Fibroblast of skin of left quadriceps (primary cell): Measurements from ENCODE around the gene PFDN2.

Experiments used
- DNase-seq, 2 experiments: peaks; one replicate each; pipeline ENCODE4 v3.0.0-alpha.2; 2013; ENCODE audit warnings: low read depth in 2 of 2

Gene PFDN2

DNA sequence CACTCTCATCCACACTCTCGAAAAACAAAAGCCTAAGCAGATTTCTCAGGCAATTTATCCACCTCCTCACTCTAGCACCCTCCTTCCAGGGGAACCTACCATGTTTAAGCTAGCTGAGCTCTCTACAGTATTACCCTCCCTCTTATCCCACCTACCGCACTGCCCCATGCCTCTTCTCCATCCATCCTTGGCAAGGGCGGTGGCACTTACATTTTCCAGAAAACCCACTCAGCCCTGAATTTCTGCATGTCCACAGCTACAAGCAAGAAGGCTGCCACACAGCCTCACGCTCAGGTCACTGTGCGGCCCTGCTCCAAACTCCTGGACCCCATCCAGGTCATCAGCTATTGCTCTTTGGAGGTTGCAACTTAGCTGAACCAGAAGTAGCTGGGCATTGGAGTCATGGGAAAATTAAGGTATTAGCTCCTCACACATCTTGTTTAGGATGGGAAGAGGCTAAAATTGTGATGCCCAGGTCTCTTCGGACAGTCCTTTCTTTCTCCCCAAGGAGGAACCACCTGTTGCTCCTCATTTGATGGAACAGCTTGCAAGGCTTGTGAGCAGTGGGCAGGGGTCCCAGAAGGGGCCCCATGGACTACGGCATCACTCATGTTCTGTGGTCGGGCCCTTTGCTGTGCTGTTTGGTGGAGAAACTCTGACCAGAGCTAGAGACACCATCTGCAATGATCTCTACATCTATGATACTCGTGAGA lies 18.6 kb downstream of the PFDN2 start:
- no peak for DNase-seq

DNA sequence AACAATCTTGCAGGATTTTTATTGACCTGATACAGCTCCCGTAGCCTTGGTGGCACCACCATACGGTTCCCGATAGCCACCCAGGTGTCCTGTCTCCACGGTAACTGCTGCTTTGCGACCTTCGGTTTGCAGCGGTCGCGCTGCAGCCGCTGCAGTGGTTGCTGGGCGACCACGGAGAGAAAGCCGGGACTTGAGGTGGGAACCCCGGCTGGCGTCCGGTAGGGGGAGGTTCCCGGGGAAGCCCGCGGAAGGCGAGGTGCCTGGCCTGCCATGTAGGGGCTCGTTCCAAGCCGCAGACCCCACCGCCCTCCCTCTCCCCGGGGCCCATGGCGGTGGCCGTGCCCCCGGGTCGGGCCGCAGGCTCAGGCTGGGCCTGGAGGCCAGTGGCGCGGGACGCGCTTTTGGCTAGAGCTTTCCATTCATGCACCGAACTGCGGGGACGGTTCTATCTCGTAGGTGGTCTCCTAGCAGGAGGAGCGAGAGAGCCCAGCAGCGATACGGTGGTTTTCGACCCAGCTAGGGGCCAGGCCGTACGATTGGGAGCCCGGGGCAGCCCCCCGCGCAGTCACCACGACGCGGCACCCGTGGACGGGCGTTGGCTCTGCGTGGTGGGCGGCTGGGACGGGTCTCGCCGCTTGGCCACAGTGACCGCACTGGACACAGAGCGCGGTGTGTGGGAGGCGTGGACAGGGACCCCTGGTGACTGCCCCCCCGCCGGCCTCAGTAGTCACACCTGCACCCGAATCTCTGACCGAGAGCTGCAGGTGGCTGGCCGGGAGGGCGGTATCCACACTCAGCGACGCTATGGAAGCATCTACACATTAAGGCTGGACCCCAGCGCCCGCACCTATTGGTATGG lies 19.4 kb downstream of the PFDN2 start, which contains the start of gene KLHDC9:
Gene KLHDC9, plus strand, starts transcription at position 152 of the 859 bp plus-strand sequence. Its CDS starts 175 bp downstream, at position 327.
- DNase-seq = peak in 1 of 2 experiments; percentile 28

DNA sequence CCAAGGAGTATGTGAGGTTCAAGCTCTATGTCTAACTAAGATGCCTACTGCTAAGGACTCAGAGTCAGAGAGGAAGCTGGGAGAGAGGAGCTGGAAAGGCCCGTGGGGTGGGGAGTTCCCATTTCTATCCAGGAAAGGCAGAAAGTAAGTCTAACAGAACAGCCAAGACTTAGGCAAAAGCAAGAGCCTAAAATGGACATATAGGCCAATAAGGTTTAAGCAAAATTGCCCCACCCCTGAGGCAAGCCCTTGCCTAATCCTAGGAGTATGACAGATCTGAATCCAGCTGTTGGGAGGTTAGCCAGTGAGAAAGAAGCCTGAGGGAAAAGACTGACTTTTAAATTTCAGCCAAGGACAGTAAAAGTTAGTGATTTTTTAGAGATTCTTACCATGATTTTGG lies 21.3 kb downstream of the PFDN2 start:
- DNase-seq = no peak

DNA sequence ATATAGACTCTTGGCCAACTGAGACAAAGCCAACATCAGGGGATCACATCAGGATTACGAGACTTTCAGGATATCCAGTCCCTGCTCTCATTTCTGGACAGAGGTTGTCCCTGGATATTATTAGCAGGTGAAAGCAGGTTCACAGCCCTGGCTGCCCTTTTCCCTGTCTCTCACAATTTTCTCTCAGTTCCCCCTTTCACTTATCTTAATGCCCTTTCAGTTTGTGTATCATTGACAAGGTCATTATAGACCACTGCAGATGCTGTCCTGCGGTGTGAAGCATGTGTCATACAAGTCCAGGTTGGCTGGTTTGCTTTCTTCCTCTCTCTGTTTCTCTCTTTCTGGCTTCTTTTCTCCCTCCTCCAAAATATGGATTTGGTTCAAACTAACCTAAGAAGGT lies 21.8 kb downstream of the PFDN2 start:
- no peak for DNase-seq

DNA sequence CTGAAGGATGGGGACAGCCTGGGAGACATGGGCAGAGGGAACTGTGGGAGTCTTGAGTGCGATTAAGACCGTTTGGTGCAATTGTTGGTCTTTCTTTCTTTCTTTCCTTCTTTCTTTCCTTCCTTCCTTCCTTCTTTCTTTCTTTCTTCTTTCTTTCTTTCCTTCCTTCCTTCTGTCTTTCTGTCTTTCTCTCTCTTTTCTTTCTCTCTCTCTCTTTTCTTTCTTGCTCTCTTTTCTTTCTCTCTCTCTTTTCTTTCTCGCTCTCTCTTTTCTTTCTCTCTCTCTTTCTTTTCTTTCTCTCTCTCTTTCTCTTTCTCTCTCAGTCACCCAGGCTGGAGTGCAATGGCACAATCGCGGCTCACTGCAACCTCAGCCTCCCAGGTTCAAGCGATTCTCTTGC lies 22.6 kb downstream of the PFDN2 start:
- DNase-seq = no peak

DNA sequence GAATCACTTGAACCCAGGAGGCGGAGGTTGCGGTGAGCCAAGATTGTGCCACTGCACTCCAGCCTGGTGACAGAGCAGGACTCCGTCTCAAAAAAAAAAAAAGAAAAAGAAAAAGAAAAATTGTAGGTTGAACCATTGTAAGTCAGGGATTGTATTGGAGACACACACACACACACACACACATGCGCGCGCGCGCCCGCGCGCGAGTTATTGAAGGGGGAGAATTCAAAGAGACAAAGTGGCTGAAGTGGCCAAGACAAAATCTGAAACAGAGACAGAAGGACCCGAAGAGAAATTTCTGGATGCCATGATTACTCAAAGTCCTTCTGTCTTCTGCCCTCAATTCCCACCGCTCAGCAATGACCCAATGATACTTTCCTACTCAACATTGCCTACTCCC lies 23.4 kb downstream of the PFDN2 start:
- no peak for DNase-seq

GRCh38 chr1:161092621-161093028 lies 25.2 kb downstream of the PFDN2 start:
- DNase-seq = no peak

- no peak for DNase-seq
Observed at GRCh38 chr1:161091796-161092507, 25.9 kb downstream of the PFDN2 start.

- DNase-seq = no peak
Observed at GRCh38 chr1:161091093-161091492, 26.7 kb downstream of the PFDN2 start.

GRCh38 chr1:161090617-161091016 lies 27.2 kb downstream of the PFDN2 start:
- DNase-seq = no peak

DNA sequence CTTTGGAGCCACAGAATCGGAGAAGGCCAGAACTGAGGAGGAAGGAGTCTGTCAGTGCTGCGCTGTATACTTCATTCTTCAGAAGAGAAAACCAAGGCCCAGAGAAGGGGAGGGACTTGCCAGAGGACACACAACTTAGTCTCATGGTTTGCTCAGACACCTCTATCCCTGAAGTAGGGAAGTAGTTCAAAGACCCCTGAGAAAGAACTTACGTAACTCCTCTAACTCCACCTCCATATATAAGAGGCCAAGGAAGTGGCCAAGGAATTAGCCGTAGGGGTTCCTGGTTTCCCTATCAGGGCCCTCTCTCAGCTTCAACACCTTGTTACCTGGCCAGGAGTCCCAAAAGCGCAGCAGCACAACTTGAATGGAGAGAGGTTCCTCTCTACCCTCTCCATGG lies 27.9 kb downstream of the PFDN2 start:
- no peak for DNase-seq

GRCh38 chr1:161089251-161089924 lies 28.4 kb downstream of the PFDN2 start, which contains the start of gene NECTIN4:
NECTIN4 (minus strand) TSS chr1:161089558; CDS start chr1:161089296, 262 bp downstream.
- no peak for DNase-seq

GRCh38 chr1:161088587-161089110 lies 29.2 kb downstream of the PFDN2 start:
- no peak for DNase-seq

DNA sequence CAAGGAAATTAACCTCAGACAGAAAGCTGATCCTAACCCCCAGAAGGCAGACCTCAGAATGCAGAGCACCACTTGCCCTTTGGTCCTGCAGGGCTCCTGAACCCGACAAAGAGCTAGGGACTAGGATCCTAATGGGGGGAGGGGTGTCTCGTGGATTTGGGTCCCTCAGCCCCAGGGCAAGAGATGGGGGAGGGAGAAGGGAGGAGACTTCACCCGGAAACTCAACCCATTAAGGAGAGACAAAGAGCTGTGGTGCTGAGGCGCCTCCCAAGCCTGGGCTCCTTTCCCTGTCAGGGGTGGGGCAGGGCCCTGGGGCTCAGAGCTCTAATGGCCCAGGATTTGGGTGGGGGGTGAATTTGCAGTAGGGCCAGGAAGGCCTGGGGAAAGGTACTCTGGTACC lies 31.4 kb downstream of the PFDN2 start:
- no peak for DNase-seq

DNA sequence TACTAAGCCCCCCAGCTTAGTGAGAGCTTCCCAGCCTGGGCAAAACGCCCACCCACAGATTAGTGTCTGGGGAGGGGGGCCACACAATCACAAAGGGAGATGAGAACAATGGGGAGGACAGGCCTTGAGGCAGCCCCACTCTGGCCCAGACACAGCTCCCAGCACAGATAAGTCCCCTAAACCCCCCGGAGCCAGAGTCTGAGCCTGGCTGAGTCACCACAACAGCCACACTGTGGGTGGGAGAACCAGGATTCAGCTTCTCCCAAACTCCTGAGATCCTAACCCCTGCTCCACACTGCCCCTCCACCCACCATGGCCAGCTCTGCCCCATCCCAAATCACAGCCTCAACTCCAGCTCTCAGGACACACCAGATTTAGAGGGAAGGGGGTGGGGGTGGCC lies 32.7 kb downstream of the PFDN2 start:
- no peak for DNase-seq

DNA sequence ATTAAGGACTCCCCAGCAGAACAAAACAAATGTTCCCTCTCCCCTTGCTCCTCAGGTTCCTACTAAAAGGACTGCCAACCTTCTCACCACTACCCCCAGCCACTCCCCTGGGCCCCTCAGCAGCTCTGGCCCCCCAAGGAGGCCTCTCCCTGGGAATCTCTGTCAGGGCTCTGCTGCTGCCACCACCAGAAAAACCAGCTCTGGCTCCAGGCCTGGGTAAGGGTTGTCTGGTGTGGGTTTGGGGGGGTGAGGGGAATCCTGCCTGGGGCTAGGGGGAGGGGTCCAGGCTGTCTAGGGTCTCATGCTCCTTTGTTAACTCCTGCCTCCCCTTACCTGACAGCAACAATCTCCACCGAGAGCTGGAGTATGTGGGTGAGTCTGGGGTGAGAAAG lies 33.2 kb downstream of the PFDN2 start:
- no peak for DNase-seq

GRCh38 chr1:161083748-161084596 lies 33.9 kb downstream of the PFDN2 start:
- no peak for DNase-seq

DNA sequence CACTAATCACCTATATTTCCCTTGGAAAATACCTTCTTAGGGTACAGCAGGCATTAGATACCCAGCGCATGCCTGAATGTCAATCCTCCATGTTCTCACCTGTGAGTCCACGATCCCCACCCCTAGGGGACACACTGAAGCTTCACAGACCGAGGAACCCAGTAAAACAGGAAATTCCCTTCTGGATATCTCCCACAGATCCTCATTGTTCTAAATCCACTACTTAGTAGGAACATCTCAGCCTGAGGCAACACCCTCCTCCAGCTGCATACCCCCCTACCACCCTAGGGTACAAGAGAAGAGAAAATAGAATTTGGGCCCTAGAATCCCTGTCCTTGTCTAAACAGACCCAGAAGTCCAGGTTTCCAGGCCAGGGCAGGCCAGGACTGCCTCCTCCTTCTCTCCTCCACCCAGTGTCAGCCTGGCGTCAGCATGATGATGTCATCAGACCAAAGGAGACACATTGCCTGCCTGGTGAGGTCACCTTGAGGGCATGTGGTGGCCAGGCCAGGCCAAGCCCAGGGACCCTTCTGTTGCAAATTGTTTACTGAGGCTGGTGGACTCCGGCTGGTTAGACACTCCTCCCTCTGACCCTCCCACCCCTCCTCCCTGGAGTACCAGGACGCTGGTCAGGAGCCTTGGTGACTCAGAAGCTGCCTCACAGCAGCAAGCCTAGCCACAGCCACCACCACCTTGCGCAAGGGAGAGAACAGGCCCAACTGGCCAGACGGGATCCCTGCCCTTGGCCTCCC lies 34.7 kb downstream of the PFDN2 start:
- DNase-seq = peak in 1 of 2 experiments; percentile 24

- no peak for DNase-seq
Observed at GRCh38 chr1:161082483-161082882, 35.4 kb downstream of the PFDN2 start.

- DNase-seq = no peak
Observed at GRCh38 chr1:161081519-161081918, 36.3 kb downstream of the PFDN2 start.
